ENCODE measurements around the gene CCDC116.
A peak's percentile ranks its signal among the peaks of the same experiment; 100 is the strongest.
"Not testable (repeated sequence)": the region's sequence is repeated elsewhere in the genome, so short reads cannot be mapped to it uniquely, and the experiment has no call there.

Gene CCDC116

DNA sequence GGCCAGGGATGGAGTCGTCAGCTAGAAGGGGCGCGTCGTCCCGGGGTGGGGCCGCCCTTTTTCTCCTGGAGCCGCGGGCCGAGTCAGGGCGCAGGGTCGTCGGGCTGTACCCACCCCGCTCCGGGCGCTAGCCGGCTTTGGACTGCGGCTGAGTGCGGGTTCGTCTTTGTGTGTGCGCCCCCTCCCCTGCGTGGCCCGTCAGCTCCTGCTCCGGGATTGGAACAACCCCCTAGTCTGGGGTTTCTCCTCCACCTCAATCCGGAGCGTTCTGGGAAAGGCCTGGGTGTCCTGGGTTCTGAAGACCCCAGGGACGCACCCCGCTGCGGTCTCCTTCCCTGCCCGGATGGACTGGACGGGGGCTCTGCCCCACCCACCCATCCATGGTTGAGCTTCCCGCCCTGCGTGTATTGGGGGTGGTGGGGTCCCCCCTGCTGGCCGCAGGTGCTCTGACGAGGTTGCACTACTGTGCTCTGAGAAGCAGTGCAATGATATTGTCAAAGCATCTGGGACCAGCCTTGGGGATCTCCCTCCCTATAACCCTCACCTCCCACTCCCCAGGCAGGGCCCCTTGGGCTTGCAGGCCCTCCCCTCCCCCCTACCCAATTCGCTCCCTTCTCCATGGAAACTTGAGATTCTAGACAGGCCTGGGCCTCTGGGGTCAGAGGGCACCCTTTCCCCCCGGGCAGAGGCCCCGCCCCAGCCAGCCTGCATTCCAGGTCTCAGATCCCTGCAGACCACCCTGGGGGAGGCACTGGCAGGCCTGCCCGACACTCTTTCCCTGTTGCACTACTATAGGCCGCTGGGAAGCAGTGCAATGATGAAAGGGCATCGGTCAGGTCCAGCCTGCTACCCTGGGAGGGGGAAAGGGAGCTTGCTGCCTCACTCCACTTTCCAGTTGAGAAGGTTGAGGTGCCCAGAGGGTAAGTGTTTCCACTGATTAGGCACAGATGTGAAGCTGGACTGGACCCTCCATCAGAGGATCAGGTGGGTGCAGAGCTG is 20.3 kb downstream of the CCDC116 start:
- no peak for DNase-seq

DNA sequence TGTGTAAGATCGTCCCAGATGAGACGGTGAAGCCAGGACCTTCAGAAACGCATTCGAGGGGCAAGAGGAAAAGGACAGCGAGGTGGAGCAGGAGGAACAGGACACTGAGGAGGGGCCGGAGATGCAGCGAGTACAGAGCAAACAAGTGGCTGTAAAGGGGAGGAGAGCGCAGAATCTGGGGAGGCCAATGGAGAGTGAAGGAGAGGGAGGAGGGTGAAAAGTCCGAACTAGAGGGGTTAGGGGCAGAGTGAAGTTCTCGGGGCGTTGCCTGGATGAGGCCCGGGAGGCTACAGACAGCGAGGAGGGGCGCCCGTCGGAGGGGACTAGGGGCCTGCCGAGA is 24.4 kb downstream of the CCDC116 start:
- no peak for DNase-seq

DNA sequence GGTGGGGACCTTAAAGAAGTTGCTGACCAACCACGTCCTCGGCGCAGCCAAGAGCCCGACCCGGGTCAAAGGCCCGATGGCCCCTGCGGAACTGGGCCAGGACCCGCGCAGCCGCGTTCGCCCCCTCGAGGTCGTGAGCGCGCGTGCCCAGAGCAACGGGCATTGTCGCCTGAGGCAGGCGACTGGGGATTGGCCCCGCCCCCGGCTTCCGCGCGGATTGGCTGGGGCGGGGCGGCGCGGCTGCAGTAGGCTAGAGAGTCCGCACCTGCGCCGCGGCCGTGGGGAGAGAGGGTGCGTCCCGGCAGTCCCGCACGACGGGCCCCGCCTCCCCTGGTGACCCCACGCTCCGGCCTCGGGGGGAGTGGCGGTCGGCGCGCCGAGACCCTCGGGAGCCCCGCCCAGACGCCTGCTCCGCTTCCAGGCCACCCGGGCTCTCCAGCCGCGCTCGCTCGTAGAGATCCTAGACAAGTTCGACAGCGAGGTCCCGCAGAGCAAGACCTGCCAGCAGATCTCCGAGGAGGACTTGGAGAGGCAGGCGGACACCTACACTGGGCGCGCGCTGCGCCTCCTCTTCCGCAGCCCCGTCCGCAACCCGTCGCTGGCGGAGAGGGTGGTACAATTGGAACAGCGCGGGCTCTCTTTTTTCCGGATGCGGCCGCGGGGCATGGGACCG is 24.9 kb downstream of the CCDC116 start:
- DNase-seq = peak; percentile 88

DNA sequence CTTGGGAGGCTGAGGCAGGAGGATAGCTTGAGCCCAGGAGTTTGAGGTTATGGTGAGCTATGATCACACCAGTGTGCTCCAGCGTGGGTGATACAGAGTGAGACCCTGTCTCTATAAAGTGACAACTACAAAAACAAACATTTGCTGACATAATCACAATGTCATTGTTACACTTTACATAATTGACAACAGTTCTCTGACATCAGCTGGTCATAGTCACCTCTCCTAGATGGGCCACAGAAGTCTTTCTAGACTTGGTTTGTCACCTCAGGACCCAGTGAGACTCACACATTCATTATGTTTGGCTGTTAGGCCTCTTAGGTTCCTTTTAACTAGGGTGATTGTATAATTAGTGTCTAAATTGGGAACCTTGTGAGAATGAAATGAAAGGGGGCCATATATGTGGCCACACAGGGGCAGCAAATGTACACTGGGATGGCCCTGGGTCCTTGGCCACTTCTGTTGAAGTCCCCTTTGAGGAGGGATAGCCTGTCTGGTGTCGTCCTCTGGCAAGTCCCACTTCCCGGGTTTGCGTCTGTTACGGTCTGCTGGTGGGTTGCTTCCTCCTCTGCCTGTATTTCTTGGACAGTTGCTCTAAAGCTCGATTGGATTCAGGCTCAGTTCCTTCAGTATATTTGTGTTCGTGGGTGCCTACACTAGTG is 27.4 kb downstream of the CCDC116 start:
- no peak for DNase-seq

DNA sequence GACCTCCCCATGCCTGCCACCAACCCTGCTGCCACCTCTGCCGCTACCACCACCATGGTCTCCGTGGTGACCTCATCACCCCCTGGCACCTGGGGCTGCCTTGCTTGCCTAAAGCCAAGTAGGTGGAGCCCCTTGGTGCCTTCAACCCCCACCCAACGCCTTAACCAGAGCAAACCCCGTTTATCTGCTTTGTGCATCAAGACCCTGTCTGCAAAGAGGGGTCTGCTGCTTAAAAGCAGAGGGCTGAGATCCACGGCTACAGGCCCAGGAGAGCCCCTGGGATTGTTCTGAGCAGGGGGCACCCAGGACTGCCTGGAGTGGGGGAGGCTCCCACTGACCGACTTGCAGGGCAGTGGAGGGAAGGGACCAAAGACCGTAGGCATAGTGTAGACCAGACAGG is 28.3 kb downstream of the CCDC116 start:
- no peak for DNase-seq

DNA sequence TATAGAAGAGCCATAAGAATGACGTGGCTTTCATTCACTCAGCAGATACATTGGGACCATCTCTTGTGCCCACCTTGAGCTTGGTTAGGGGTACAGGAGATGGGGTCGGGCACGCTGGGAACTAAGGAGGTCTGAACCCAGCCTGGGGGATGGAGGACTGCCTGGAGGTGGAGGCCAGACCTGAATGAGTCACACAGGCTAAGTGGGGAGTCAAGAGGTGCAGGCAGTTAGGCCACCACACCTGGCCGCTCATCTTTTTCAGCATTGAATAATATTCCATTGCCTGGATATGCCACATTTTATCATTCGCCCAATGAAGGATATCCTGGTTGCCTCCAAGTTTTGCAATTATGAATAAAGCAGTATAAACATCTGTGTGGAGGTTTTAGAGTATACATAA is 29.4 kb downstream of the CCDC116 start:
- DNase-seq = no peak

DNA sequence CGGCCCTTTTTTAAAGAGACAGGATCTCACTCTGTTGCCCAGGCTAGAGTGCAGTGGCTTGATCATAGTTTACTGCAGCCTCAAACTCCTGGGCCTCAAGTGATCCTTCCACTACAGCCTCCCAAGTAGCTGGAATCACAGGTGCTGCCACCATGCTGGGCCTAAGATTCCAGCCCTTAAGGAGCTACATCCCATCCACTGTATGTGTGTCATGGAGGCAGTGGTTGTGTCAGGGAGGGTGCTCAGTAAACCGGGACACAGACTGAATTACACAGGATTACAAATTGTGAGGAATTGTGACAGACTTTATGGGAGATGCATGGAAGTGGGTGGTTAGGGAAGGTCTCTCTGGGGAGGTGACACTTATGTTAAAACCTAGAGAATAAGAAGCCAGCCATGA is 31.2 kb downstream of the CCDC116 start:
- no peak for DNase-seq

DNA sequence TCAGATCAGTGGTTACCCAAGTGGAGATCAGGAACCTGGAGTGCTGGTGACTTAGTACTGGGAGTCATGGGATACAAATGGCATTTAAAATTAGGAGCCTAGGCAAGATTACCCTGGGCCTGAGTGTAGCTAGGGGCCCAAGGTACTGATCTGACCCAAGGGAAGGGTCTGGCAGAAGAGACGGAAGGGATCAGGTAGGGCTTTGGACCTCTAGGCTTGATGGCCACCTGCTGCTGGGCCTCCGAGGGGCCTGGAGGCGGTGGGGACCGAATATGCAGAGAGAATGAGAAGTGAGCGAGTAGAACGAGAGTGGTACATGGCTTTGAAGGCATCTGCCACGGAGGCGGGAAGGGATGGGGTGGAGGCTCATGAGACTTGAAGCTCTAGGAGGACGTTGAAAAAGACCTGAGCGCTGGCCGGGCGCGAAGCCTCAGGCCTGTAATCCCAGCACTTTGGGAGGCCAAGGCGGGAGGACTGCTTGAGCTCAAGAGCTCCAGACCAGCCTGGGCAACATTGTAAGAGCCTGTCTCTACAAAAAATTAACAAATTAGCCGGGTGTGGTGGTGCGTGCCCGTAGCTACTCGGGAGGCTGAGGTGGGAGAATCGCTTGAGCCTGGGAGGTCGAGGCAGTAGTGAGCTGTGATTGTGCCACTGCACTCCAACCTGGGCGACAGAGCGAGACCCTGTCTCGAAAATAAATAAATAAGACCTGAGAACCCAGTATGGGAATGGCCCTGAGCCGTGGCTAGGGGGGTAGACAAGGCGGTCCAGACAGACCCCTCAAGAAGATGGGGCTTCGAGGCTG is 32.7 kb downstream of the CCDC116 start:
- no peak for DNase-seq

DNA sequence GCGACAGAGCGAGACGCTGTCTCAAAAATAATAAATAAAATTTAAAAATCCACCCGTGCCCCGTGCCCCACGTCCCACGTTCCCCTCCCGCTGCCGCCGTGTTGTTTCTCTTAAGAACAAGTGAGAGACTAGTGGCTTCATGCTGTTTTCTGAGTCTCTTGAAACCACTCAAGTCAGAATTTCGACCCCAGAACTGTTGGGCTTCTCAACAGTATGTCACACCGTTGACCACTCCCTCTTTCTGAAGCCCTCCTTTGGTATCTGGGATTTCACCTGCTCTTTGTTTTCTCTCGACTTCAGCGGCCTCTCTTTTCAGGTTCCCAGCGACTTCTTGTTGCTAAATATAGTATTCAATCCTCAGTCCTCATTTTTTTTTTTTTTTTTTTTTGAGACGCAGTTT is 34.2 kb downstream of the CCDC116 start:
- DNase-seq = no peak

DNA sequence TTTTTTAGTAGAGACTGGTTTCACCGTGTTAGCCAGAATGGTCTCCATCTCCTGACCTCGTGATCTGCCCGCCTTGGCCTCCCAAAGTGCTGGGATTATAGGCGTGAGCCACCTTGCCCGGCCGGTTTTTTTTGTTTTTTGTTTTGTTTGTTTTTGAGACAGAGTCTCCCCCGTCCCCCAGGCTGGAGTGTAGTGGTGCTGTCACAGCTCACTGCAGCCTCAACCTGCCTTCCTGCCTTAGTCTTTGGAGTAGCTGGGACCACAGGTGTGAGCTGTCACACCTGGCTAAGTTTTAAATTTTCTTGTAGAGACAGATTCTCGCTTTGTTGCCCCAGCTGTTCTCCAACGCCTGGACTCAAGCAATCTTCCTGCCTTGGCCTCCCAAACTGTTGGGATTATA is 36.5 kb downstream of the CCDC116 start:
- DNase-seq = no peak

DNA sequence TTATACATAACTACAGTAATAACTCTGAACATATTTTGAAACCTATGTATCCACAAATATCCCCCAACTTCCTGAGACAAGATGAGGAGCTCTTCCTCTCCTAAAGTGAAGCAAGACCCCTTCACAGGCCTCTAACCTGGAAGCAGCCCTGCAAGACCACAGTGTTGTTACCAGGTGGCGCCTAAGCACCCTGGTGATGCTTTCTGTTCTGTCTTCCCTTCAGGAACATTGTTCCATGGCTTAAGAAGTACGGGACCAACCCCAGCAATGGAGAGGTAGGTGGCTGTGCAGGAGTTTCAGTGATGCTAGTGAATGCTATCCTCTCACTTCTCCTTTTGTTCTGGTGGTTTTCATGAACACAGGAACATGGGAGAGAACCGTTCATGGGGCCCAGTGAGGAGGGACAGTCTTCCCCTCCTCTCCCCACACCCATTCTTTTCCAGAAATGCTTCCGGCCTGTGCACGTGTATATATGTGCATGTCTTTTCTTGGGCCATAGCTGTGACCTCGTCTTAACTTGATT is 39.6 kb downstream of the CCDC116 start:
- no peak for DNase-seq

DNA sequence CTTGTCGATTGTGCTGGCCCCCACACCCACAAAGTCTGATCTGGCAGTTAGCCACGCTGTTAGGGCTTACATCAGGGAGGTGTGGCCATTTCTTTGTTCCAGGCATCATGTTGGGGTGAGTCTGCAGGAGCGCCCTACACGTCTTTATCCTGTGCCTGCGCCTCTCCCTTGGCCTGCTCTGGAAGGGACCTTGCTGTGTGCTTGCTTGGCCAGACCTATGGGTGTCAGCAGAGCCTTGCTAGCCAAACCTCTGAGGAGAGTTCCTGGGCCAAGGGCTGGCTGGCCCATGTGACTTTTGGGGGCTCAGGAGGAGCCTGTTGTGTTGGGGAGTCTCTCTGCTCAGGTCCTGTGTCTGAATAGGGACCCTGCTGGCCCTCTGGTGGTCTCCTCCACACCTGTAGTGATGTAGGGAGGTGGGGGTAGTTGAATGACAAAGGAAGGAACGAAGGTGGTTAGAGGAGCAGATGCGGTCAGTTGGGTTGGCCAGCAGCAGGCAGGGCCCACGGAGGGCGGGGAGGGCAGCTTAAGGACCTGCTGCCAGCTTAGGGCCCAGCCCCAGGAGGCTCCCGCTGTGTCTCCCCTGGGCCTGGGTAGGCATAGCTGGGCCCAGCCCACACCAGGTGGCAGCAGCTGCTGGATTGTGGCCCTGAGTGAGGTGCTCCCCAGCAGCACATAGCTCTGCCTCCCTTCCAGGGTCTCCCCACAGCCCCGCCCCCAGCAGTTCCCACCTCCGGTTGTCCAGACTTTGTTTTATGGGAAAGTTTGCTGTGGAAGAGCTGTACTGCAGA is 41.2 kb downstream of the CCDC116 start:
- no peak for DNase-seq

DNA sequence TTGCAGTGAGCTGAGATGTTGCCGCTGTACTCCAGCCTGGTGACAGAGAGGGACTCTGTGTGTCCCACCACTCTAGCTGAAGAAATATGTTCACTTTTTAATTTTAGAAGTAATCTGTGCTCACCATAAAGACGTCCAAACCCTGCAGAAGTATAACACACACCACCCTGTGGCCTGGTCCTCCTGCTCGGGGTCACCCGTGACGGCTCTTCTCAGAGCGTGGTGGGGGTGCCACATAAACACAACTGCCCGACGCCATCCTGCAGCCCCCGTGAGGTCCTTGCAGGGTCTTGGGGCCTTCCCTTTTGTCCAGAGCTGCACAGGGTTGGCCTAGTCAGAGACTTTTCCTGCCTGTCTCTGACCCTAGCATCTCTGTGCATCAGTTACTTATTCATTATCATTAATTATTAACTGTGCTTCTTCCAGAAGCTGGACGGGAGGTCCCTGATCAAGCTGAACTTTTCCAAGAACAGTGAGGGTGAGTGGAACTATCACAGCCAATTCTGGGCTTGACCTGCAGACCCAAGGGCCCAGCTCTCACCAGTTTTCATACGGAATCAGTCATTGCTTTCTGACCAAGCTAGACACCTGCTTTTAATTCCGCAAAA is 42.2 kb downstream of the CCDC116 start:
- no peak for DNase-seq

DNA sequence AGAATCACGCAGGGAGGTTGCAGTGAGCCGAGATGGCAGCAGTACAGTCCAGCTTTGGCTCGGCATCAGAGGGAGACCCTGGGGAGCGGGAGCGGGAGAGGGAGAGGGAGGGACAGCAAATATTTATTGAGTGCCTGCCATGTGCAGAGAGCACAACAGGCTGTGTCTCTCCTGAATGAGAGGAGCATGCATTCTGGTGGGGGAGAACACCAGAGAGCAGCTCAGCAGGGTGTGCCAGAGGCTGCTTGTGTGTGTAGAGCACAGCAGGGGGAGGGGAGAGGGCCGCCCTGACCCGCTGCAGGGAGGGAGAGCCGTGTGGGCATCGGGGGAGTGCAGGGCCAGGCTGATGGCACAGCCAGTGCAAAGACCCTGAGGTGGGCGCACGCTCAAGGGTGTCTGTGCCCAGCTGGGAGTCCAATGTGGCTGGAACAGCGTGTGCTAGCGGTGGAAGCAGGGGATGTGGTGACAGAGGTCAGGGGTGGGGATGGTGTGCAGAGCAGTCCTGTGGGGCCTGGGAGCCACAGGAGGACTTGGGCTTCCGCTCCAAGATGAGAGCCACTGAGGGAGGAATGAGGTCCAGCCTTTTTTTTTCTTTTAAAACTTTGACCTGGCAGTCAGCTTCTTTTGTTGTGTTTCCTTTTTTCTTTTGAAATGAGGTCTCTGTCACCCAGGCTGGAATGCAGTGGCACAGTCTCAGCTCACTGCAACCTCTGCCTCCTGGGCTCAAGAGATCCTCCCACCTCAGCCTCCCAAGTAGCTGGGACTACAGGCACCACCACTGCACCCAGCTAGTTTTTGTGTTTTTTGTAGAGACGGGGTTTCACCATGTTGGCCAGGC is 45.3 kb downstream of the CCDC116 start:
- DNase-seq = no peak

DNA sequence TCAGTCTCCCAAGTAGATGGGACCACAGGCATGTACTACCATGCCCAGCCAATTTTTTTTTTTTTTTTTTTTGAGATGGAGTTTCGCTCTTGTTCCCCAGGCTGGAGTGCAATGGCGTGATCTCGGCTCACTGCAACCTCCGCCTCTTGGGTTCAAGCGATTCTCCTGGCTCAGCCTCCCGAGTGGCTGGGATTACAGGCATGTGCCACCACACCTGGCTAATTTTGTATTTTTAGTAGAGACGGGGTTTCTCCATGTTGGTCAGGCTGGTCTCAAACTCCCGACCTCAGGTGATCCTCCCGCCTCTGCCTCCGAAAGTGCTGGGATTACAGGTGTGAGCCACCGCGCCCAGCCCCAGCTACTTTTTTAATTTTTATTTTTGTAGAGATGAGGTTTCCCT is 46.3 kb downstream of the CCDC116 start:
- DNase-seq = not testable (repeated sequence)

DNA sequence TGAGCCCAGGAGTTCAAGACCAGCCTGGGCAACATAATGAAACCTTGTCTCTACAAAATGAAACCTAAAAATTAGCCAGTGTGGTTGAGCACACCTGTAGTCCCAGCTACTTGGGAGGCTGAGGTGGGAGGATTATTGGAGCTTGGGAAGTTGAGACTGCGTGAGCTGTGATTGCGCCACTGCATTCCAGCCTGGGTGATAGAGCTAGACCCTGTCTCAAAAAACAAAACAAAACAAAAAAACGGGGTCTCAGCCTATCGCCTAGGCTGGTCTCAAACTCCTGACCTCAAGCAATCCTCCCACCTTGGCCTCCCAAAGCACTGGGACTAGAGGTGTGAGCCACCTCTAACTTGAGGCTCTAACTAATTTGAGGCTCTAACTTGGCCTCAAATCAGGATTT is 46.8 kb downstream of the CCDC116 start:
- DNase-seq = no peak

DNA sequence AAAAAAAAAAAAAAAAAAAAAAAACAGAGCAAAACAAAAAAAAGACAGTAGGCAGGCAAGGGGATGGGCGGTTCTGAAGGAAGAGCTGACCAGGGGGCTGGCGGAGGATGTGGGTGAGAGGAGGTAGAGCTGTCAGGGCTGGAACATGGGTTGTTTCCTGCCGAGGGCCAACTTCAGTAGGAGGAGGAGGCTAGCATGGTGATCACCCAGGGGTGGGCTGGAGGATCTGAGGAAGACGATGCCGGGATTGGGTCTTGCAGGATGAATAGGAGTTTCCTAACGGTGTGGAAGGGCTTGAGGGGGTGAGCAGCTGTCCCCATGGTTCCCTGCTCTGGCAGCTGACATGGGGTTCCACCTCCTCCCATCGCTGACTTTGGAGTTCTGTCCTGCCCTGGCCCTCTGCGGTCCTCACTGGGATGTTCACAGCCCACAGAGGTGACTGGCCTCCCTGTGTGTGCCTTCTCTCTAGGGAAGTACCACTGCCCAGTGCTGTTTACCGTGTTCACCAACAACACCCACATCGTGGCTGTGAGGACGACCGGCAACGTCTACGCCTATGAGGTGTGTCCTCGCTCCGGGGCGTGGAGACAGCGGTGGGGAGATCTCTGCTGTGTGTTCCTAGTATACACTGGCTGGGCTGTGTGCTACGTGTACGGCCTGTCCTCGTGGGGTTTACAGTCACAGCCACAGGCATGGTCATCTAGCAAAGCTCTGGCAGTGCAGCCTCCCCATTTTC is 48.4 kb downstream of the CCDC116 start:
- no peak for DNase-seq

DNA sequence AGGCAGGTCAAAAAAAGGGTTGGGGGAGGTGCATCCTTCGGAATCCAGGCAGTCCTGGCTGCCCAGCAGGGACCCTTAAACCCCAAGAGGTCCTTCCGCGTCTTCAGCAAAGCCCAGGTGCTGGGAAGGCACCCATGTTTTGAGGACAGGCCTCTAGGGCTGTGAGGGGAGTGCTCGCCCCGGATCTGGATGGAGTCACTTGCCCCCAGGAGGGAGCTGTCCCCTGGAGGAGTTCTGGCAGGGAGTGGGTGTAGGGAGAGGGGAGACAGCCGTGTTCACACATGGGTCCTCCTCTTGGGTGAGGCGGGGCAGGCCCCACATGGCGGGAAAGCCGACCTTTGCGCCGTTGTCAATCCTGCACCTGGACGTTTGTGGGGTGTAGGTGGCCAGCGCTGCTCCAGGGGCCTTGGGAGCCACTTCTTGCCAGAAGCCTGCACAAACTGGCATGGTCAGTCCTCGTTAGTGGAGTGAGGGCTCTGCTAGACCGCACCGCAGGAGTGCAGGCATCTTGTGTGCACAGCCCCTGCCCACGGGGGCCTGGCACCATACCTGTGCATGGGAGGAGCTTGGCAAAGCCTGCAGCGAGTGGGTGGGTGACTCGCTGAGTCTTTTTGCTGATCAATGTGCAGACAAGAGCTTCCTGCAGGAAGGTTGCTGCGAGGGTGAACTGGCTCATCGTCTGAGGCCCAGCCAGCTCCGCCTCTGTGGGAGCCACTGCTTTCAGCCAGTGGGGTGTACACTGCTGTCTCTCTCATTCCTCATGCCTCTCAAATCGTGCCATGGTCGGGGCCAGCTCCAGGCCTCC is 49.2 kb downstream of the CCDC116 start:
- DNase-seq = no peak

Measured in activated CD8-positive, alpha-beta memory T cell treated with anti-CD3 and anti-CD28 coated beads for 24 hours (primary cell).